Astrocyte of the spinal cord (primary cell): Measurements from ENCODE around the gene ZNF614.
"Not testable (repeated sequence)": the region's sequence is repeated elsewhere in the genome, so short reads cannot be mapped to it uniquely, and the experiment has no call there.

Experiments used
- DNase-seq: peaks from one replicate; pipeline ENCODE4 v3.0.0; 2011; ENCODE audit warnings: low read depth, low spot score
- H3K4me3 ChIP-seq: 2 replicates; pipeline ENCODE4 v1.5.1; 2011; ENCODE audit warnings: low read depth, mild to moderate bottlenecking, low read length, moderate library complexity
- CTCF ChIP-seq: IDR thresholded peaks from 2 replicates; pipeline ENCODE4 v1.5.1; 2012; ENCODE audit warnings: low read depth, mild to moderate bottlenecking, low read length, inconsistent platforms
- in situ Hi-C: cut with HindIII; loops from 2 replicates; pipeline ENCODE4 v1.10.0; 2017; ENCODE audit warnings: low sequenced_read_pairs

The ZNF614 gene

DNA sequence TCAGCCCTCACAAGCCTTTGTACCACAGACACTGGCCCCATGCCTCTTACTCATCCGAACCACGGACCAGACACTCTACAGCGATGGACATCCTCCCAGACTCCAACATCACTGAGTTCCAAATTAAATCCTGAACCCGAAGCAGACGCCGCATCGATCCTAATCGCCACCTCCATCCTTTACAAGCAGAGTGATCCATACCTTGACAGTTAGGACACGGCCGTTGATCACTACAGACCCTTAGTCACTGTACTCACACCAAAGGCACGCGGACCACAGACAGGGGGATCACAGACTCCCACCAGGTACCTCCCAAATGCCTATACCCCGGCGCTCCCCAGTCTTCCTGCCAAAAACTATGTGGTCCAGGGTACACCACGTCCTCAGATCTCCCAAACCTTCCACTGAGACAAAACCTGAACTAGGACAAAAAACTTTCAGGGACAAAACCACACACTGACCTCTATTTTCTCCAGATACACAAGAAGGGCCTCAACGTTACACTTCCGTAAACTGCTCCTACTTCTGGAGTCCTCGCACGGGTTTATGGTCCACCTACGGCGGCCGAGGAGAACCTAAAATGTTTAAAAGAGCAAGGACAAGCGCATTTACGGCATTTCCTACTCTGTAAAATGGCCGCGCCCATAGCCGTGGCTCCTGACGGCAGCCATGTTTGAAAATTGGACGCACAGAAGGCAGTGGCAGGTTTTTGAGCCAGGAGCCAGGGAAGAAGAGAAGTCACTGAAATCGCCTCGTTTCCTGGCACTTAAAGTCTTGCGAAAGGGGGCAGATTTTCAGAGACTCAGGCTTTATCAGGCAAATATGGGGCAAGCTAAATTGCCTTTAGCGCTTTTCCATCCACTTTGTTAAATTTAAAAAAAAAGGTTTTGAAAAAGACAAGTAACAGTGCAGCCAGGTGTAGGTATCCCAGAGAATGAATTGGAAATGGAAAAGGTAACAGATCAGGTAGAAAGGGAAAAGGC lies 41.6 kb downstream of the ZNF614 start, which contains the start of gene ZNF350:
TSS of gene ZNF350 (minus strand) at position 532 of the 983 bp plus-strand sequence. CDS start 12,480 bp downstream, outside the sequence.
- TF ChIP-seq CTCF, result no peak
- in situ Hi-C loops, result no loop called here
- peak within 1 kb of the TSS; percentile 80 for H3K4me3 ChIP-seq
- DNase-seq, result peak; percentile 98

DNA sequence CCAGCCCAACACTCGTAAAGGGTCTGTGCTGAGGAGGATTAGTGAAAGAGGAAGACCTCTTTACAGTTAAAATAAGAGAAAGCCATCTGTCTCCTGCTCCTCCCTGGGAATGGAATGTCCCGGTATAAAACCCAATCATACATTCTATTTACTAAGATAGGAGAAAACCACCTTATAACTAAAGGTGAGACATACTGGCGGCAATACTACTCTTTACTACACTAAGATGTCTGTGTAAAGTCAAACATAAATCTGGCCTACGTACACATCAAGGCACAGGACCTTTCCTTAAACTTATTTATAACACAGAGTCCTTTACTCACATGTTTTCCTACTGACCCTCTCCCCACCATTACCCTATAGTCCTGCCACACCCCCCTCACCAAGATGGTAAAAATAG lies 44.8 kb downstream of the ZNF614 start:
- no peak for TF ChIP-seq CTCF
- in situ Hi-C loops, result no loop called here
- DNase-seq, result no peak
- no peak overlapping the region for H3K4me3 ChIP-seq

DNA sequence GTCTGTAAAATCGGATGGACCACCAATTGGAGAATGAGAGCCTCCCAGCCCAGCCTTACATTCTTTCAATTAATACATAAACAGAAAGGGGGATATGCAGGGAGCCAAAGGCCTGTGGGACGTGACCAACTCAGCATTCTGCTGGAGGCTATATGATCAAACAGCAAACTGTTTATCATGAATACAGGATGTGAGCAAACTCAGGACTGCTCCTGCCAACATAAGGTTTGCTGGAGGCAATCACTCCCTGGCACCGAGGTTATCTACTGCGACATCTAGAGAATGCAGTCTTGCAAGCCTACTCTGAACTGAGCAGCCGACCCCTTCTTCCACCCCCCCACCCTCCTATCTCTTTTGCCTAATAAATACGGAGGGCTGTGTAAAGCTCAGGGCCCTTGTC lies 47.3 kb downstream of the ZNF614 start:
- H3K4me3 ChIP-seq, DNase-seq, in situ Hi-C loops: not testable (repeated sequence)

DNA sequence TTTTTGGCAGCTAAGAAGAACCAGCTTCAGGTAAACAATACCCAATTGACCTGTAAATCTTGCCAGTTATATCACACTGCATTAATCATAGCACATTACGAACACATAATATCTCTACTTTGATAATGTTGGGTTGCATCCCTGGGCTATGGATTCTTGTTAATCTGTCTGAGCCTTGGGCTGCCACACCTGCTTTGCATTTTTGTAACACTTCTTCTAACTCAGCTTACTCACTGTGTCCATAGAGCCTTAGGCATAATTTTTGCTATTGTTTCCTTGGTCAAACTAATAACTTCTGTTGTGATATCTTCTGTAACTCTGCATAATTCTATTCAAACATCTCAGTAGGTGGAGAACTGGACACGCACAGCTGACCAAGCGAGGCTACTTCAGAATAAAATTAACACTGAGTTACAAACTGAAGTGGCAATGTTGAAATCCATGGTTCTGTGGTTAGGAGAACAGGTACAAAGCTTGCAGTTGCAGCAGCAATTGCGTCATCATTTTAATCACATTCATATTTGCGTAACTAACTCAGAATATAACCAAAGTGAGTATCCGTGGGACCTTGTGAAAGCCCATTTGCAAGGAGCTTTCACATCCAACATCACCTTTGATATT lies 48.0 kb downstream of the ZNF614 start:
- H3K4me3 ChIP-seq, result no peak overlapping the region
- in situ Hi-C loops, result no loop called here

DNA sequence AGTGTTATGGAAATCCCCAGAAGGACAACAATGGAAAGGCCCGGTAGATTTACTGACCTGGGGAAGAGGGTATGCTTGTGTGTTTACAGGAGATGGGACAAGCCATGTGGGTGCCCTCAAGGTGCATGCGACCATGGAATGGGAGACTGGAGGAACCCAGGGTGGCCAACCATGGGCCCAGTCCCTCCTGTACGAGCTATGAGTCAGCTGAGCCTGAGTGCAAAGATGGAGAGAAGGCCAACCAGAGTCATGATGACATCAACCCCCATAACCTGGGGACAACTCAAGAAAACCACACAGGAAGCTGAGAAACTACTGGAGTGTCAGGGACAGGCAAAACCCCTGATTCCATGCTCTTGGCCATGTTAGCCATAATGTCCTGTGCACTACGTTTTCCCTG lies 49.3 kb downstream of the ZNF614 start:
- no peak for TF ChIP-seq CTCF
- in situ Hi-C loops, result no loop called here
- no peak overlapping the region for H3K4me3 ChIP-seq
- DNase-seq, result no peak

More for the DNA sequence above, 48.0 kb downstream of the ZNF614 start:
- no peak for TF ChIP-seq CTCF
- no peak for DNase-seq

DNA sequence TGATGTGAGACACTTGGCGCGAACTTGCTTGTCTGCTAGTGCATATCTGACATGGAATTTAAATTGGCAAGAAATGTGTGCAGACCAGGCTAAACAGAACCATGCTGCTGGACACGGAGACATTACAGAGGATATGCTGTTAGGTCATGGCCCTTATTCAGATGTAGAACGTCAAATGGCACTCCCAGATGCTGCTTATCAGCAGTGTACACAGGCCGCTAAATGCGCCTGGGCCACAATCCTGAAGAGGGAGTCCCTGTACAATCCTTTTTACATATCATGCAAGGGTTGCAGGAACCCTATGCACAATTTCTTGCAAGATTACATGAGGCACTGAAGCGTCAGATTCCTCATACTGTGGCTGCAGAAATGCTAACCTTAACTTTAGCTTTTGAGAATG lies 50.8 kb downstream of the ZNF614 start:
- no peak for TF ChIP-seq CTCF
- in situ Hi-C loops, result no loop called here
- DNase-seq, result no peak
- H3K4me3 ChIP-seq, result no peak overlapping the region

DNA sequence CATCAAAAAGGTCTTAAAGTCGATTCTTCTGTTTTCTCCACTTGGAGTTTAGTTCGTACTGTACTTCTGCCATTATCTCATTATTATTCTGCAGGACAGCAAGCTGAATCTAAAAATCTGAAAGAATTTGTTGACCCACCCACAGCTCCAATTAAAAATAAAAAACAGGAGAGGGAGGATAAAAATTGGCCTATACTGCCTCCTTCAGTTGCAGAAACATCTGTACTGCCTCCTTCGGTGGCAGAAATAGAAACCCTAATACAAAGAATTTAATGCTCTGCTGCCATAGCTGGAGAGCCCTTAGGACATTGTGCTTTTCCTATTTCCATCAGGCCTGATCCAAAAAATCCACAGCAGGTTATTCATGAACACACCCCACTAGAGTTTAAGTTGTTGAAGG lies 51.3 kb downstream of the ZNF614 start:
- DNase-seq, result no peak
- no peak overlapping the region for H3K4me3 ChIP-seq
- TF ChIP-seq CTCF, result no peak
- in situ Hi-C loops, result no loop called here

- H3K4me3 ChIP-seq, in situ Hi-C loops, DNase-seq: not testable (repeated sequence)
These were observed 52.4 kb downstream of the ZNF614 start for GRCh38 chr19:51975787-51976186.
